HL-60/S4 treated with phorbol 12-myristate 13-acetate at 8.2 ng/mL for 4 days and 3 days (cell line): ENCODE results near the gene JSRP1.

ENCODE experiments used
- in situ Hi-C: fragments of 300-500 bp; cut with MboI; formaldehyde crosslinking; loops from 2 replicates; pipeline ENCODE4 v1.15.0; 2022; ENCODE audit warnings: low sequenced_read_pairs

Gene JSRP1

GRCh38 chr19:2247433-2248101 lies 8.7 kb downstream of the JSRP1 start:
- in situ Hi-C loops: no loop called here

- in situ Hi-C loops: no loop called here
Measured at GRCh38 chr19:2246801-2247361, 9.3 kb downstream of the JSRP1 start.

DNA sequence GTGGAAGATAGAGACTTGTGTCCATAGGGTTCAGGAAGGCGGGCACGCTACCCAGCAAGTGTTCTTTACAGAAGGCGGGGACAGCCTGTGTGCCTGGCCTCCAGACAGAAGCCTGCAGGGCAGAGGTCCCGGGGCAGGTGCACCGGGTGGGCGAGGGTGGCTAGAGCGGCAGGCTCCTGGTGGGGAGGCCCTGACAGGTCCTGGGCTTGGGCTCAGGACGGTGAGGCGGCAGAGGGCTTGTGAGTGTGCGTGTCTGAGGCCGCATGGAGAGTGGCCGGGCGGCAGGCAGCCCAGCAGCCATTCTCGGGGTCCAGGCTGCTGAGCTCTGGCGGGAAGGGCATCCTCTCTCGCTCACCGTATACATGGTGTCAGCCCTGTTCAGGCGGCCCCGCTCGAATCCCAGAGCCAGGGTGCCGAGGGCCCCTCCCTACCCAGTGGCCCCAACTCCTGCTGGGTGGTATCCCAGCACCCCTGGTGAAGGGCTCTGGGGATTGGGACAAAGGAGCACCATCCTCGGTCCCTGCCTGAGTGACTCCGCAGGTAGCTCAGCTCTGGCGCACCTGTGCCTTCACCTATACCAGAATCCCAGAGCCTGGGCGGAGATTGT lies 10.1 kb downstream of the JSRP1 start:
- in situ Hi-C loops: no loop called here

- in situ Hi-C loops: no loop called here
Measured at GRCh38 chr19:2245273-2245672, 10.9 kb downstream of the JSRP1 start.

DNA sequence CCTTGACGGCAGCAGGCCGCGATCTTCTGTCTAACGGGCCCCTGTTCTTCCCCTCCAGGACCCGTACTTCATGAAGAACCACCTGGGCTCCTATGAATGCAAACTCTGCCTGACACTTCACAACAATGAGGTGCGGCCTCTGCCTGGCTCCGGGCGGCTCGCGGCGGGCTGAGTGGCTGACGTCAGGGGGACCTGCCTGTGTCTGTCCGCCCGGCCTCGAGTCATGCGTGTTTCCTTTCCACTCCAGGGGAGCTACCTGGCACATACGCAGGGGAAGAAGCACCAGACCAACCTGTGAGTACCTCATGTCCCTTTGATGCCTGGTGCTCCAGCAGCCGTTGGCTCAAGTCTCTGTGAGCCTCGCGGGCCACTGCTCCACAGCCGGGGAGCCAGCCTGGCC lies 11.7 kb downstream of the JSRP1 start:
- in situ Hi-C loops: no loop called here

- in situ Hi-C loops: no loop called here
Measured at GRCh38 chr19:2244125-2244411, 12.1 kb downstream of the JSRP1 start.

- in situ Hi-C loops: no loop called here
Measured at GRCh38 chr19:2243274-2244124, 12.7 kb downstream of the JSRP1 start.

DNA sequence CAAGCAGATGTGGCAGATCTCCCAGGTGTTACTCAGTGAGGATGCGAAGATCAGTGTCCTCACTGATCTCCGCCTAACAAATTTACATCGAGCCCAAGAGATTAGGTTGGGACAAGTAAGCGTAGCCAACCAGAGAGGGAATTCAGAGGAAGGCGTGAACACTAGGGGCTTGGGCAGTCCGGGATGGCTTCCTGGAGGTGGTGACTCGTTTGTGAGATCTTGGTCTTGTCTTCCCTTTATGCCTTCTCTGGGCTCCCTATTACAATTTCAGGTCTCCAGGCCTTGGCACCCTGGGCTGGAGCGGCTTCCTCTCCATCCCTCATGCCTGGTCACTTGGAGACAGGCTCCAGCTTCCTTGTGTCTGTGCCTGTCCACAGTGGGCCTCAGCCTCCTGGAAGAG lies 13.4 kb downstream of the JSRP1 start:
- in situ Hi-C loops: no loop called here

- in situ Hi-C loops: no loop called here
Measured at GRCh38 chr19:2242092-2242537, 14.1 kb downstream of the JSRP1 start.

- in situ Hi-C loops: no loop called here
Measured at GRCh38 chr19:2240881-2241760, 15.1 kb downstream of the JSRP1 start.

DNA sequence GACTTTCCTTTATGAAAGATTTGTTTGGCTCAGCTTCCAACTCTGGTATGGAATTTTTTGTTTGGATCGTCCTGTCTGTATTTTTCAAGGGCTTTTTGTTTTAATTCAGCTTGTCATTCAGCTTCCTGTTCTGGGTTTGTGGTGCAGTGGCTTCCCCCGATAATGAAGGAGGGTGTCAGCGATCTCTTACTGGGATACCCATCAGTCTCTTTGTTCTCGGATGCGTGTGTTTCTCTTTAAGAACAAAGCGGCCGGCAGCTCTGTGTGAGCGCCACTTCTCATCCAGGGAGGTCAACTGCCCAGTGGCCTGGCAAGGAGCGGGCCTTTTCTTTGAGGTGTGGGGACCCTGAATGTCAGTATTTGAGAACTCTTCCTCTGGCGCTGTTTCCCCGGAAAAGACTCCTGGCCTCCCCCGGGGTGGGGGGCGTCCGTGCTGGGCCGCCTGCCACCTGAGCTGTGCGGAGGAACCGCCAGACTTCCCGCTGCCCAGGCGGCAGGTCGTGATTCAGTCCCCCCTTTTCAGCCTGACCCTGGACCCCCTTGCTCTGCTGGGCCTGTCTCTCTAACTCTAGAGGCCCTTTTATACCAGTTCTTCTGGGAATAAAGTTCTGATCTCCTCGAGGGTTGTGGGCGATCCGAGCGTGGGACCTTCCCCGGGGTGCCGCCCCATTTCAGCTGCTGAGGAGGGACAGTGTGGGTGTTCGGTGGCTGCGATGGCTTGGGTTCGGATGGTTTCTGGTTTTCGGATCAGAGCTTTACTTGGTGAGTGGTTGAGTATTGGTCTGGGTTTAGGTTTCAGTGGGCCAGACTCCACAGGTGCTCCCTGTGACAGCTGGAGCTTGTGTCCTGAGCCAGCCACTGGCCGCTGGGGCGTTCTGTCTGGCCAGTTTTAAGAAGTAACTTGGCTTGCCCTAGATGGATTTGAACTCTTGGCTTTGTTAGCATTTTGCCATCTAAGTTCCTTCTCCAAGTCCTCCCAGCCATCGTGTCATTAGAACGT lies 16.1 kb downstream of the JSRP1 start:
- in situ Hi-C loops: no loop called here

DNA sequence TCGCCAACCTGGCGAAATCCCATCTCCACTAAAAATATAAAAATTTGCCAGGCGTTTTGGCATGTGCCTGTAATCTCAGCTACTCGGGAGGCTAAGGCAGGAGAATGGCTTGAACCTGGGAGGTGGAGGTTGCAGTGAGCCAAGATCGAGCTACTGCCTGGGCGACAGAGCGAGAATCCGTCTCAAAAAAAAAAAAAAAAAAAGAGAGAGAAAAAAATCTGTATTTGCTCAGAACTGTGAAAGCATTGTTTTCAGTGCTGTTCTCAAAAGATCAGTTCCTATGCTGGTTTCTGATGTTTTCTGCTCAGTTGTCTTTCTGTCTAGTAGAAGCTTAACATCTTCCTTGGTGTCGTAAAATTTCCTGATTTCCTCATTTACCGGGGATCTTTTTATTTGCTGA lies 17.0 kb downstream of the JSRP1 start:
- in situ Hi-C loops: no loop called here

GRCh38 chr19:2237869-2238153 lies 18.4 kb downstream of the JSRP1 start:
- in situ Hi-C loops: no loop called here

DNA sequence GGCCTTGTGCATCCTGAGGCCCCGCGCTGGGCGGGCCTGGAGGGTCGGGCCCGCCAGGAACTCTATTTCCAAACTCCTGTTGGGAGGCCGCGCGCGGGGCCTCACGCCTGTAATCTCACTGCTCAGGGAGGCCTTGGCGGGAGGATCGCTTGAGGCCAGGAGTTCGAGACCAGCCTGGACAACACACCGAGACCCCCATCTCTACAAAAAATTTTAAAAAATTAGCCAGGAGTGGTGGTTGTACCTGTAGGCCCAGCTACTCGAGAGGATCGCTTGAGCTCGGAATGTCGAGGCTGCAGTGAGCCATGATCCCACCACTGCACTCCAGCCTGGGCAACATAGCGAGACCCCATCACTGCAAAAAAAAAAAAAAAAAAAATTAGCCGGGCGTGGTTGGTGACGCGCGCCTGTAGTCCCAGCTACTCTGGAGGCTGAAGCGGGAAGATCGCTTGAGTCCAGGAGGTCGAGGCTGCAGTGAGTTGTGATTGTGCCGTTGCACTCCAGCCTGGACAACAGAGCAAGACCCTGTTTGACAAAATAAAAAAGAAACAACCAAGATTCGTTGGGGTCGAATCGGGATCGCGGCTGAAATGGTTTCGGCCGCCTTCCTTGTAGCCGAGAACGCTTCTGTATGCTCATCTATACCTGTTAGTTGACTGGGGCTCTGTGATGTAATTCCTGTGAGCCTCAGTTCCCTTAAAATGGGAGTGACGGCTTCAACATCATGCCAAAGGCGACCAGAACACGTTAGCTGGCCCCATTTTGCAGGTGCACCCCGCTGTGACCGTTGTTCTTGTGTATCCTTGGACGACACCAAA lies 19.0 kb downstream of the JSRP1 start:
- in situ Hi-C loops: no loop called here

DNA sequence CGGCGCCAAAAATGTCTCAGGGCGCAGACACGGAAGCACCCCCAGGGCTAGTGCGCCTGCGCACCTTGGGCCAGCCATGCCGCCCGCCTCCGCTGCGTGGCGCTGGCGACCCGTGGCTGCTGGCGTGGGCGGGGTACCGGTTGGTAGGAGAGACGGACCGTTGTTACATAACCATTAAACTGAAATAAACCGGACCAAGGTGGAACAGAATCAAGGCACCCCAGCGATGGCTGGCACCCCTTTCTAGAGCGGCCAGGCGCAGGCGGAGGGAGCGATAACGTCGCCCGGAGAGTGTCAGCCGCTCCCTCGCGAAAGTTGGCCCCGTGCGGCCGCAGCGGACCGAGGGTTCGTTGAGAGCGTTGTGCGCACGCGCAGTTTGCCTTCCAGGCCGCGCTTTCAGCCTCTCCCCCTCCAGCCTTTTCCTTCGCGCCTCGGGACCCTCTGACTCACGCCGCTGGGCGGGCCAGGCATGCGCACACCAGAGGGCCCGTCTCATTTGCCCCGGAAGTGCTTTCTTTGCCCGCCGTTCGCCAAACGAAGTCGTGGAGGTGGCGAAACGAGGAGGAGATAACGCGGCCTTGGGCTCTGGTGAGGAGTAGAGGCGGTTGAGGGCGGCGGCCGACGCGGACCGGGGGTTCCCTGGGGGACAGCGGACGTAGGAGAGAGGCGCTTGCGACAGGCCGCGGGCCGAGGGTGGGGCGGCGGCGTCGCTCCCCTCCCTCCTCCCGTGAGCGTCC lies 19.7 kb downstream of the JSRP1 start, which contains the start of the genes PLEKHJ1 and SF3A2:
PLEKHJ1 (minus strand) TSS at position 16 of the 737 bp plus-strand sequence. CDS start 81 bp downstream, outside the sequence.
SF3A2 (plus strand) TSS at position 511 of the 737 bp plus-strand sequence. CDS start 6,595 bp downstream, outside the sequence.
- in situ Hi-C loops: no loop called here

- in situ Hi-C loops: no loop called here
Measured at GRCh38 chr19:2236064-2236313, 20.2 kb downstream of the JSRP1 start.

- in situ Hi-C loops: no loop called here
Measured at GRCh38 chr19:2235381-2236063, 20.7 kb downstream of the JSRP1 start.

- in situ Hi-C loops: no loop called here
Measured at GRCh38 chr19:2234996-2235380, 21.2 kb downstream of the JSRP1 start.
